NT2/D1 (cell line): ENCODE data around the gene DLG2.

Experiments
- SUZ12 ChIP-seq: IDR thresholded peaks from 2 replicates; pipeline ENCODE4 v1.6.1; 2011; ENCODE audit not compliant: insufficient read length, insufficient read depth; ENCODE audit errors: extremely low read depth
- ZNF274 ChIP-seq: IDR thresholded peaks from 2 replicates; pipeline ENCODE4 v1.6.1; 2011; ENCODE audit warnings: mild to moderate bottlenecking, low read depth, low read length

DNA sequence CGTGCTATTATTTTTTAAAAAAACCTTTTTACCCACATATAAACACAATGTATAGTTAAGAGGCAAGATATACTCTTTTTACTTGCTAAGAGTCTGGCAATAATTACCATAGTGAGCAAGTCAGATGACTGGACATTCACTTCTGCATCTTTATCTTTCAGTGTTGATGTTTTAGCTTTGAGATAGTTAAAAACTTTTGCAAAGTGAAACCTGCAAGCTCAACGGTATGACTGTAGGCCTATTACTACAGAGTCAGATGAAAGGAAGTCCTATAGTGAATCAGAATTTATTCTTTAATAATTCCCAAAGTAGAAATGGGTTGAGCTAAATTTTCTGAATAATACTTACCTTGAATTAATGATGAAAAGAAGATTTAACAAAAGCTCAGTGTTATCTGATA is 2104.2 kb downstream of the DLG2 start:
- TF ChIP-seq SUZ12 (no peak), ZNF274 (no peak)
